A673 (cell line): ENCODE measurements around the gene MOK. TPM values are rescaled to one million over a fixed set of nuclear protein-coding genes. Genes with fewer than 3 reads are reported as not detected.

Experiments
- BruUV-seq: library from RNA; stranded (reverse); fragments of 400-500 nt; replicated peaks from 2 replicates; lab custom pipeline; 2021; lab: Mats Ljungman, UMichigan
- CTCF ChIA-PET: fragments of 300-600 bp; sonication (Branson Sonifier 250); formaldehyde crosslinking; loops from one replicate; lab custom pipeline; 2022; ENCODE audit warnings: antibody characterized with exemption; lab: Charles Lee
- POLR2A ChIA-PET: fragments of 300-600 bp; sonication (Branson Sonifier 250); formaldehyde crosslinking; loops from one replicate; lab custom pipeline; 2022; ENCODE audit warnings: antibody characterized with exemption; ENCODE audit not compliant: low non-redundant PET; lab: Charles Lee
- DNase-seq: peaks from one replicate; pipeline ENCODE4 v3.0.0-alpha.2; 2015; ENCODE audit warnings: low spot score
- H3K27ac ChIP-seq: fragments of 200-600 bp; sonication (generic); 2 replicates; pipeline ENCODE4 v1.5.1; 2016; ENCODE audit warnings: mixed run types, low read depth, mild to moderate bottlenecking, mixed read lengths, antibody characterized with exemption, low read length; ENCODE audit not compliant: poor library complexity, severe bottlenecking
- H3K27me3 ChIP-seq: fragments of 200-600 bp; sonication (generic); replicated peaks from 2 replicates; pipeline ENCODE4 v1.6.1; 2017; ENCODE audit warnings: mixed run types, low read depth, mild to moderate bottlenecking, mixed read lengths, antibody characterized with exemption, low read length; ENCODE audit not compliant: insufficient read depth, poor library complexity
- H3K36me3 ChIP-seq: fragments of 200-600 bp; sonication (generic); 2 replicates; pipeline ENCODE4 v1.6.1; 2016; ENCODE audit warnings: mixed run types, mild to moderate bottlenecking, mixed read lengths, antibody characterized with exemption, low read length; ENCODE audit not compliant: insufficient read depth, poor library complexity, severe bottlenecking
- H3K4me1 ChIP-seq: fragments of 200-600 bp; sonication (generic); 2 replicates; pipeline ENCODE4 v1.6.1; 2017; ENCODE audit warnings: mixed run types, mild to moderate bottlenecking, mixed read lengths, antibody characterized with exemption, low read length; ENCODE audit not compliant: insufficient read depth, poor library complexity, severe bottlenecking
- H3K4me3 ChIP-seq: fragments of 200-600 bp; sonication (generic); 2 replicates; pipeline ENCODE4 v1.5.1; 2016; ENCODE audit warnings: low read depth, mixed run types, mild to moderate bottlenecking, mixed read lengths, low read length; ENCODE audit not compliant: poor library complexity, severe bottlenecking
- H3K9me3 ChIP-seq: fragments of 200-600 bp; sonication (generic); 2 replicates; pipeline ENCODE4 v1.6.1; 2016; ENCODE audit warnings: mixed run types, low read depth, mild to moderate bottlenecking, mixed read lengths, antibody characterized with exemption, low read length; ENCODE audit not compliant: poor library complexity, severe bottlenecking
- EZH2 ChIP-seq: fragments of 200-600 bp; sonication (generic); IDR thresholded peaks from 2 replicates; pipeline ENCODE4 v1.6.1; 2017; ENCODE audit warnings: borderline replicate concordance, low read depth, mild to moderate bottlenecking, mixed read lengths, antibody characterized with exemption, low read length; ENCODE audit not compliant: poor library complexity, severe bottlenecking
- intact Hi-C: fragments of 100-400 bp; cut with micrococcal nuclease; formaldehyde crosslinking; loops from one replicate; pipeline ENCODE4 v1.10.0; 2022; ENCODE audit not compliant: unreplicated experiment
- total RNA-seq: library from RNA; stranded (reverse); gene quantifications from 2 replicates; pipeline ENCODE4 v1.2.3, GENCODE V29; 2021
- TF ChIP-seq, protein P1 (sequence below): fragments of 300-800, 200-600 bp; sonication (generic); conservative IDR thresholded peaks from 2 replicates; pipeline ENCODE4 v1.5.1; 2017; ENCODE audit warnings: low read depth, mild to moderate bottlenecking, antibody characterized with exemption, low read length, moderate library complexity, mixed read lengths

Gene MOK
- total RNA-seq, 1 experiment from 2014 or later = 27.4 TPM

GRCh38 chr14:102249981-102250380 is 55.0 kb downstream of the MOK start:
- Histone ChIP-seq H3K9me3 (no peaks in the 10 kb centered on the region), H3K36me3 (no peaks in the 10 kb centered on the region), H3K4me1 (no peaks in the 10 kb centered on the region), H3K27ac (no peak overlapping the region), H3K27me3 (no peaks in the 10 kb centered on the region), H3K4me3 (no peak overlapping the region)
- intact Hi-C loops = no loop called here
- DNase-seq = no peak
- TF ChIP-seq, protein P1, sequence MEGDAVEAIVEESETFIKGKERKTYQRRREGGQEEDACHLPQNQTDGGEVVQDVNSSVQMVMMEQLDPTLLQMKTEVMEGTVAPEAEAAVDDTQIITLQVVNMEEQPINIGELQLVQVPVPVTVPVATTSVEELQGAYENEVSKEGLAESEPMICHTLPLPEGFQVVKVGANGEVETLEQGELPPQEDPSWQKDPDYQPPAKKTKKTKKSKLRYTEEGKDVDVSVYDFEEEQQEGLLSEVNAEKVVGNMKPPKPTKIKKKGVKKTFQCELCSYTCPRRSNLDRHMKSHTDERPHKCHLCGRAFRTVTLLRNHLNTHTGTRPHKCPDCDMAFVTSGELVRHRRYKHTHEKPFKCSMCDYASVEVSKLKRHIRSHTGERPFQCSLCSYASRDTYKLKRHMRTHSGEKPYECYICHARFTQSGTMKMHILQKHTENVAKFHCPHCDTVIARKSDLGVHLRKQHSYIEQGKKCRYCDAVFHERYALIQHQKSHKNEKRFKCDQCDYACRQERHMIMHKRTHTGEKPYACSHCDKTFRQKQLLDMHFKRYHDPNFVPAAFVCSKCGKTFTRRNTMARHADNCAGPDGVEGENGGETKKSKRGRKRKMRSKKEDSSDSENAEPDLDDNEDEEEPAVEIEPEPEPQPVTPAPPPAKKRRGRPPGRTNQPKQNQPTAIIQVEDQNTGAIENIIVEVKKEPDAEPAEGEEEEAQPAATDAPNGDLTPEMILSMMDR = no peak
- TF ChIP-seq EZH2 = no peak
- ChIA-PET CTCF (no interaction called here), POLR2A (no interaction called here)
- no TSS peak for BruUV-seq

DNA sequence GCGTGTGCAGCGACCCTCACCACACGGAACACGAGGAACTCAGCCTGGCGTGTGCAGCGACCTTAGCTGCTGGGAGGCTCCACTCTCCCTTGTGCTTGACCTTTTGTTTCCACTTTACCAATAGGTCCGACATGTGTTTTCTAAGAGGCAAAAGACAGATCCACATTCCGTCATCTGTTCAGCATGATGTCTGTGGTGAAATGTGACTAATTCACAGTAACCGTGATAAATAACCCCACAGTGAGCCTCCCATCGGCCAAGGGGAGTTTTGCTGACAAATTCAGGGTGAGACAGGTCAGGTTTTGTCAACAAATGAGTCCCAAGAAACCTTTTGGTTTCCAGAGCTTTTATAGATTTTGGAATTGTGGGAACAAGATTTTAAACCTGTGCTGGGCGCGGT is 55.9 kb downstream of the MOK start:
- TF ChIP-seq EZH2 = no peak
- TF ChIP-seq, protein P1 = no peak
- POLR2A ChIA-PET = no interaction called here
- Histone ChIP-seq H3K27me3 (no peaks in the 10 kb centered on the region), H3K4me1 (no peaks in the 10 kb centered on the region), H3K9me3 (no peaks in the 10 kb centered on the region), H3K4me3 (no peak overlapping the region), H3K27ac (no peak overlapping the region), H3K36me3 (no peaks in the 10 kb centered on the region)
- CTCF ChIA-PET = no interaction called here
- no peak for DNase-seq
- intact Hi-C loops = no loop called here
- no TSS peak for BruUV-seq

GRCh38 chr14:102248121-102248520 is 56.8 kb downstream of the MOK start:
- ChIA-PET POLR2A (no interaction called here), CTCF (no interaction called here)
- no peaks in the 10 kb centered on the region for H3K9me3 ChIP-seq
- no TSS peak for BruUV-seq
- intact Hi-C loops = no loop called here
- no peak overlapping the region for H3K4me3 ChIP-seq
- H3K36me3 ChIP-seq = no peaks in the 10 kb centered on the region
- no peak for TF ChIP-seq EZH2
- TF ChIP-seq, protein P1 = no peak
- H3K4me1 ChIP-seq = no peaks in the 10 kb centered on the region
- DNase-seq = no peak
- no peaks in the 10 kb centered on the region for H3K27me3 ChIP-seq
- no peak overlapping the region for H3K27ac ChIP-seq
